ENCODE measurements around the gene HOXD8.

Gene HOXD8

GRCh38 chr2:176128982-176129796 is at the start of gene HOXD8:
HOXD8 (plus strand) TSS chr2:176129705; CDS start chr2:176130367, 662 bp downstream.
- peak; percentile 71 for DNase-seq (ENCODE audit: low spot score)

GRCh38 chr2:176079831-176080539 is 49.5 kb upstream of the HOXD8 start:
- DNase-seq (ENCODE audit: low spot score): peak; percentile 58

GRCh38 chr2:176080540-176081375 is 48.7 kb upstream of the HOXD8 start:
- no peak for DNase-seq (ENCODE audit: low spot score)

- DNase-seq (ENCODE audit: low spot score): no peak
Measured at GRCh38 chr2:176081376-176081836, 48.1 kb upstream of the HOXD8 start.

- no peak for DNase-seq (ENCODE audit: low spot score)
Measured at GRCh38 chr2:176081837-176082524, 47.5 kb upstream of the HOXD8 start.

- no peak for DNase-seq (ENCODE audit: low spot score)
Measured at GRCh38 chr2:176082525-176082823, 47.0 kb upstream of the HOXD8 start.

- no peak for DNase-seq (ENCODE audit: low spot score)
Measured at GRCh38 chr2:176082824-176083751, 46.4 kb upstream of the HOXD8 start.

GRCh38 chr2:176083796-176084261 is 45.7 kb upstream of the HOXD8 start, which contains the start of gene EVX2:
EVX2 (minus strand) TSS chr2:176083962; CDS start chr2:176083776, 186 bp downstream.
- no peak for DNase-seq (ENCODE audit: low spot score)

GRCh38 chr2:176084611-176085119 is 44.8 kb upstream of the HOXD8 start:
- no peak for DNase-seq (ENCODE audit: low spot score)

- DNase-seq (ENCODE audit: low spot score): no peak
Measured at GRCh38 chr2:176085120-176085788, 44.3 kb upstream of the HOXD8 start.

GRCh38 chr2:176085861-176086771 is 43.4 kb upstream of the HOXD8 start:
- DNase-seq (ENCODE audit: low spot score): peak; percentile 40

GRCh38 chr2:176087330-176088047 is 42.0 kb upstream of the HOXD8 start:
- DNase-seq (ENCODE audit: low spot score): no peak

GRCh38 chr2:176088048-176088936 is 41.2 kb upstream of the HOXD8 start:
- peak; percentile 72 for DNase-seq (ENCODE audit: low spot score)

GRCh38 chr2:176088937-176089842 is 40.3 kb upstream of the HOXD8 start:
- DNase-seq (ENCODE audit: low spot score): no peak

GRCh38 chr2:176089843-176090395 is 39.6 kb upstream of the HOXD8 start:
- DNase-seq (ENCODE audit: low spot score): no peak

GRCh38 chr2:176090862-176091261 is 38.6 kb upstream of the HOXD8 start:
- no peak for DNase-seq (ENCODE audit: low spot score)

Data from AG08395 (cell line).